HG03175 (cell line): ENCODE data around the gene BCR.

Experiments
- ATAC-seq: cut with Tn5 transposase; IDR thresholded peaks from one replicate; pipeline ENCODE4 v1.9.1; 2021; ENCODE audit warnings: mild to moderate bottlenecking, moderate library complexity; ENCODE audit not compliant: unreplicated experiment

BCR gene

GRCh38 chr22:23242473-23243001 is 62.2 kb downstream of the BCR start:
- ATAC-seq, result no peak

- ATAC-seq, result no peak
Measured at GRCh38 chr22:23243006-23243573, 62.8 kb downstream of the BCR start.

GRCh38 chr22:23243859-23244689 is 63.8 kb downstream of the BCR start:
- no peak for ATAC-seq

GRCh38 chr22:23244690-23245044 is 64.4 kb downstream of the BCR start:
- no peak for ATAC-seq

- no peak for ATAC-seq
Measured at GRCh38 chr22:23245045-23245798, 64.9 kb downstream of the BCR start.

- ATAC-seq, result no peak
Measured at GRCh38 chr22:23245799-23246136, 65.5 kb downstream of the BCR start.

- no peak for ATAC-seq
Measured at GRCh38 chr22:23246982-23247766, 66.9 kb downstream of the BCR start.

GRCh38 chr22:23248583-23248982 is 68.3 kb downstream of the BCR start:
- ATAC-seq, result no peak

GRCh38 chr22:23250056-23250784 is 69.9 kb downstream of the BCR start:
- ATAC-seq, result no peak

- no peak for ATAC-seq
Measured at GRCh38 chr22:23250785-23251363, 70.6 kb downstream of the BCR start.

GRCh38 chr22:23251445-23252093 is 71.3 kb downstream of the BCR start:
- ATAC-seq, result no peak

GRCh38 chr22:23253475-23254055 is 73.3 kb downstream of the BCR start:
- ATAC-seq, result no peak

GRCh38 chr22:23255506-23256170 is 75.3 kb downstream of the BCR start:
- ATAC-seq, result no peak

- ATAC-seq, result no peak
Measured at GRCh38 chr22:23256171-23256932, 76.0 kb downstream of the BCR start.

- ATAC-seq, result no peak
Measured at GRCh38 chr22:23256986-23257888, 76.9 kb downstream of the BCR start.

GRCh38 chr22:23257889-23258825 is 77.8 kb downstream of the BCR start:
- no peak for ATAC-seq
